Measurements from ENCODE around the gene ZSWIM6.
A peak's percentile ranks its signal among the peaks of the same experiment; 100 is the strongest.

The ZSWIM6 gene

DNA sequence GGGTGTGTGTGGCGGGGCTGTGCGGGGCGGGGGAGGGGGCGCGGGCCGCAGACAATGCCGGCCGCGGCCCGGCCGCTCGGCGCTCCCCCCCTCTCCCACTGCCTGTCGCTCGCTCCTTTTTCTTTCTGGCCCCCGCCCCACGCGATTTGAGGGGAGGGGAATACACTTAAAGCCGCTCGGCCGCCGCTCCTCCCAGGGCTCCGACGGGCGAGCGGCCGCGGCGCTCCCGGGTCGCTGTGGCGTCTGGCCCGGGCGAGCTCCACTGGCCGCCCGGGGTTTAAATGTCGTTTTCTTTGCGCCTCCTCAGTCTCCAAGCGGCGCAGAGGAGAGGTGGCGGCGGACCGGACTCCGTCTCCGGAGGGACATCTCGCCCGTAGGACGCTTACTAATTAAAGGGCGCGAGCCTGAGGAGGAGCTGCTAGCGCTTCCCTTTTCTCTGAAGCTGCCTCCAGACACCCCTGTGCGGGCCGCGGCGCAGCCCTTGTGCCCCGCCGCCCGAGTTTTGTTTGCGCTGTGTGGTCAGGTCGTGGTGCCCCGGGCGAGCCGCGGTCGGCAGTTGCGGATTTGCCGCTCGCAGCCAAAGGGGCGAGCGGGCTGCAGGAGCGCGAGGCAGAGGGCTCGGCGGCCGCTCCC is 1.4 kb downstream of the ZSWIM6 start:
- DNase-seq = no peak

DNA sequence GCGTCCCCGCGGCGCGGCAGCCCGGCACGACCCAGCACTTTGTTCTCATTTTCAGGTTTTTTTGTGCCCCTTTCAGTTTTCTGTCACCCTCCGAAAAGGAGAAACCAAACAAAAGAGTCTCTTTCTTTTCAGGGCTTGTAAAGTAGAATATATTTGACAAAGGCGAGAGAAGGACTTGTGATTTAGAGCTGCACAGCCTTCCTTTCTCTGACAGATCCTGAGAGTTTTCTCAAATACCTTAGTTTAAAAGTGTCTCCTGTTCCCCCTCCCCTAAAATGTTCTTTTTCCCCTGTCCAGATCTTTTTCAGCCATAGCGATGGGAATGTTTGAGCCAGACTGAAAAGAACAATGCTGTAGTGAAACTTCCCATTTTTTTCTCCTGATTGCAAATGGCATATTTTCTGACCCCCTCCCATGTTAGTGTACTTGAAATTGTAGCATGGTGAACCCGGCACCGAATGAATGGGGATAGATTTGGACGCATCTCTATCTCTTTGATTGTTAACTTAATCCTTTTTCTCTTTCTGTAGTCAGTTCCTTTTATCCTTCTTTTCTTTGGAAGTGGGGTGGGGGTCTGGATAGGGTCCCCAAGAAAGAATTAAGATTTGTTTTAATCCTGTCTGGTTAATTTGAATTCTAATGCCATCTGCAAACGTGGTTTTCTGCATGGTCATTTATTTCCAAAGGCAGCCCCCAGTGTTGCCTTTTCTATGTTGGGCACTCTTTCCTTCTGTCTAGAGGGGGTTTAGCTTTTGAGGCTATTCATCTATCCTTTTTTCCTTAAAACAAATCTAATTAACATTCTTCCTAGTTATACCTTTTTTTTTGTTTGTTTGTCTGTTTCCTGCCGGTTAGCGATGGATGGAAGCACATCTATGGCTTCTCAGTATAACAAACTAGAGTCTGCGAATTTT is 2.2 kb downstream of the ZSWIM6 start:
- no peak for DNase-seq

DNA sequence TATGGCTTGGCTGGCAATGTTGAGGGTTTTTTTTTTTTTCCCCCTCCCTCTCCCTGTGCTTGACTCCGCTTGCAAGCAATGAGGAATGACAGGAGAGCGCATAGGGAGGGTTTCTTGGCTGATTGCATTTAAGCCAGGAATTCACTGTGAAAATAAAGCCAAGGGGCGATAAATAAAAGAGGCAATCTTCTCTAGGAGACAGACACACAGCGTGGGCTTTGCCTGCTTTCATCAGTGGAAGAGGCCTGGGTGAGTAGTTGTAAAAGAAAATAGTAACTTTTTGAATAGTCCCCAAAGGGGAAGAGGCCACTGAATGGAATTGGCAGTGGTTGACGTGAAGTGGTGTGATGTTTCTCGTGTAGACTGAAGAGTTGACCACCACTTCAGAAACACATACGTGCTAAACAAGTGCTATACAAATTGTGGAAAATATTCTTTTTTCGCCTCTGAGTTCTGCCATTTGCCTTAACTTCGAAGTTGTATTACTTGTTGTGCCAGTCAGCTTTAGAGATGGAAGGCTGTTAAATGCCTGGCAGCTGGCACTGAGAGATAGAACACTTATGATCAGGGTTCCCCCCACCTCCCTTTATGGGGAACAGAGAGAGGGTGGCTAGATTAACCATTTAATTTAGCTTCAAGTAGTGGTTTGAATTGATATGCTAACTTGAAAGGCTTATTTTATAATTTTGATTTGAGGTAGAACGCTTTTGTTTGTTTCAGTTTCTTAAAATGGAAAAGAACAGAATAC is 3.0 kb downstream of the ZSWIM6 start:
- DNase-seq = peak; percentile 10

DNA sequence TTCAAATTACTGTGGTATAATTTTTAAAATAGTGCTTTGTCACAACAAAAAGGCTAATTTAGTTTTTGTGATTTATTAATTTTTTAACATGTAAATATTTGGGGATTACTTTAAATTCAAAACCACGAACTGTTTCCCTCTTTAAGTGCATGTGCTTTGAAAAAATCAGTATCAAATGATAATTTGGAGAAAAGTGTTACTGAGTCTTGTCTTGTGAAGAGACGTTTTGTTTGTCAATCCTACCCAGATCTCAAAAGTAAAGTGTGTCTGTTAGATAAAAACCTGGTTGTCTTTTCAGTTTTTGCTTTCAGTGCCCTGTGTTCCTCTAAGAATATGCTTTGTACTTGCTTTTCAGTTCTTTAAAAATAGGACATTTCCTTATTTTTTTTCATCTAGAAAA is 7.7 kb downstream of the ZSWIM6 start:
- no peak for DNase-seq

DNA sequence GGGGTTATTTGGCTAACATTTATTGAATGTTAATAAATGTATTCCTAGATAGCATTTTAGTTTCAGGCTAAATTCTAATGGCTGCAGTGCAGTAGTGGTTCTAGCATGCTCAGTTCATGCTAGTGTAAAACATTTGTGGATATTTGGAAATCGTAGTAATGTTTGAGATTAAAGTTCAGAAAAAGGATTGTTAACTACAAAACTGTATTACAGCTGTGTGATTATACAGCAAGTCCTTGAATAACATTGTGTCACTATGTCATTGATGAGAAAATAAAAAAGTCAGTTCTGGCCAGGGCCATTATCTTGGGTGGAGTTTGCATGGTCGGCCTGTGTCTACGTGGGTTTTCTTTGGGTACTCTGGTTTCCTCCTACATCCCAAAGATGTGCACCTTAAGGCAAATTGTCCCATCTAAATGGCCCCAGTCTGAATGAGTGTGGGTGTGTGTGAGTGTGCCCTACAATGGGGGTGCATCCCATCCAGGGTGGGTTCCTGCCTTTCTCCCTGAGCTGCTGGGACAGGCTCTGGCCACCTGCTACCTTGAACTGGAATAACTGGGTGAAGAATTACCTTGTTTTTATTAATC is 8.8 kb downstream of the ZSWIM6 start:
- DNase-seq = no peak

DNA sequence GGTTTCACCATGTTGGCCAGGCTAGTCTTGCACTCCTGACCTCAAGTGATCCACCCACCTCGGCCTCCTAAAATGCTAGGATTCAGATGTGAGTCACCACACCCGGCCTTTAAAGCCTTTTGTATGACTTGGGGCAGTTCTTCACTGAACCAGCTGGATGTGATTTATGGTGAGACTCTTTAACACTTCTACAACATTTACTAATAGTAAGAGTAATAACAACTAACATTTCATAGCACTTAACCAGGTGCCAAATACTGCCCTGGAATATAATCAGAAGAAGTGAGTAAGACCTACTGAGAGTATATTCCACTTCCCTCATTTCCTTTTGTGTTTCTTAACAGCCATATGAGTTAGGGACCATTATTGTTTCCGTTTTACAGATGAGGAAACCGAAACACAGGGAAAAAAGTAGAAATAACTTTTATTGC is 10.0 kb downstream of the ZSWIM6 start:
- no peak for DNase-seq

DNA sequence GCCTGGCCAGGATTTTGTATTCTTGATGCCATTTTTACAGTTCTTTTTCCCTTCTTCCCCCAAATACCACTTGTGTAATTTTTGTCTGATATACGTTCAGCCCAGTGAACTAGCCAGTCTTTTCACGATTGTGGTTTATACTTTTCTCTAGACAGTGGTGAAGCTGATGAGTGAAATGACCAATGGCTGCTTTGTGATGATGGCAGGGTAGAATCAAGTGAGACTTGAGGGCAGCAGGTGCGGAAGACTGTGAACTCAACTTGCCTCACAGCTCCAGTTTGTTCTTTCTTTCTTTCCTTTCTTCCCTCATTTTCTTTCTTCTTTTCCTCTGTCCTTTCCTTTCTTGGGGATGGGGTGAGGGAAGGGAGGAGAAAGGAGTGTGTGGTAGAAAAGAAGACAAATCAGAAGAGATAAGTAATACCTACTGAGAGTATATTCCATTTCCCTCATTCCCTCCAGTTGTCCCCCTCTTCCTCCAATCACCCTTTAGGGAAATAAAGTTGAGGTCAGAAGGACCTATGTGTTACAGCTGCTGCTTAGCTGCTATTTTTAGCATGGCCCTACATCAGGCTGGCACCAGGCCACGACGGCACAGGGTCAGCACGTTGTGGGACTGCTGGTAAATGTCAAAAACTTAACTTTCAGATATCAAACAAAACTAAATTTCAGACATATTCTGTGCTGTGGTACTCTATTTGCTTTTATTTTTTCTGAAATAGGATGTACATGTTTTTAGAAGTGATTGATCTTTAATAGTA is 12.3 kb downstream of the ZSWIM6 start:
- DNase-seq = no peak

DNA sequence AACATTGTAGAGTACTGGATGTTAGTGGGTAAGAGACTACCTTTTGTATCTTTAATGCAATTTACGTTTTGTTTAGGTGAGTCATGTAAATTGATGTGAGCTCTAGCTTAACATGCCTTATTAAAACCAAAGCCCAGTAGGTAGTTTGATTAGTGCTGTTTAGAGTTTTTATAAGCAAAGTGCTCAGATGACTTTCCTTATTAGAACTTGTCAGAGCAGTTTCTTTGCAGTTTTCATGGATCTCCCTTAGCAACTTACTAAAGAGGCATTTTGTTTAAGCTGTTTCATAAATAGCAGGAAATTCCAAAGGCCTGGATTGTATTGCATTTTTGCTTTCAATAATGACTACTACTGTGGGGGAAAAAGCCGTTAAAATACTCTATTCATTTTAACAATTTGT is 14.5 kb downstream of the ZSWIM6 start:
- DNase-seq = no peak

DNA sequence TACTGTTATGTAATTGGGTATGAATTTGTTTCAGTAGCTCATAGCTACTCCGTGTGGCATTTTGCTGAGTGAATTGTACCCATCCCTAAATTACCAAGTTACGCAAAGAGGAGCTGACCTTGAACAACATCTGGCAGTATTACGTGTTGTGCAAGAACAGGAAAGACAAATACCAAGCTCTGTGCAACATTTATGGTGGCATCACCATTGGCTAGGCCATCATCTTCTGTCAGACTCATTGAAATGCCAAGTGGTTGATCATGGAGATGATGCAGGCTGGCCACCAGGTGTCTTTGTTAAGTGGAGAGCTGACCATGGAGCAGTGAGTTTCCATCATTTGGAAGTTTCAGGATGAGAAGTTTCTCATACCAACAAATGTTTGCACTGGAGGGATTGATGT is 15.0 kb downstream of the ZSWIM6 start:
- DNase-seq = no peak

DNA sequence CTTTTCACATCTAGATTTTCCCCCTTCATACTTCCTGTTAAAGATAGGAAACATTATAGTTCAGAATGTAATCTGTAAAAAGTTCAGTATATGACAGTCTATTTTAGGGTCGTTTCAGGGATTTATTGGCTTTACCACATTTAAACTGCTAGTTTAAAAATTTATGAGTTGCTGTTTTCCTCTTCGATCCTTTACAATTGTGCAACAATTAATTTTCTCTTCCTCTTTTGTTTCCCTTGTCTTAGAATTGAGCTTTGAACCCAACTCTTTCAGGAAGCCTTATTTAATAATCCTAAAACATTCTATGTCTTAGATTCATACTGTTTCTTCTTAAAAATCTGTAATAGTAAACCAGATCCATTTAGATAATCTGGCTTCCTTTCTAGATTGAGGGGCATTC is 16.4 kb downstream of the ZSWIM6 start:
- no peak for DNase-seq

DNA sequence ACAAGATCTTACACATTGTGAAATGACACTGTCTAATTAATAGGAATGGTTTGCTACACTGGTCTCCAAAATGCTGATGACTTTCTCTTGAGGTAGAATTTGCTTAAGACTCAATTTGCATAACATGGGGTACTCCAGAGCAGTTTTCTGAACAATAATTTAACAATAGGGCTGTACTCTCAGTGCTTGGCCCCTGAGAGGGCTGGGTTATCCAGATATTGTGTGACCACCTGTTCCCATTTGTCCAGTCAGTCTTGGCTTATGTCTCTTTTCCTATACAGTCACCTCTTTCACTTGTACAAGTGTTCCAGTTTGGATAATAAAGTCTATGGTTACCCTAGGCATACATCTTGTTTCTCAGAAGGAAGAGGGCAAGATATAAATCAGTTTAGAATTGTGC is 17.9 kb downstream of the ZSWIM6 start:
- no peak for DNase-seq

DNA sequence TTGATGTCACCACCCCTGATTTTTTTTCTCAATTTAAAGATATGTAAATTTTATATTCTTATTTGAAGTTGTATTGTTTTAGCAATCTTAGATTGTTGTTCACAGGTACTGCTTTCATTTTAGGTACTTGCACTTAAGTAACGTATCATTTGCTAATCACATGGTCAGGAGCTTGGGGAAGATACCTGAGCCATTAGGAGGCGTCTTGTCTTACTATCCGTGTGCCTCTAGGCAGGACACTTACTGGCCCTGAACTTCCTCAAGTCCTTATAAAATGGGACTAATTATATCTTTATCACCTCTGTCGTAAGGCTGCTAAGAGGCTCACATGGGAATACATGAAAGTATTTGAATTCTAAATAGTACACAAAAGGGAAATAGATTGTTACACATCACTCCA is 18.5 kb downstream of the ZSWIM6 start:
- DNase-seq = no peak

DNA sequence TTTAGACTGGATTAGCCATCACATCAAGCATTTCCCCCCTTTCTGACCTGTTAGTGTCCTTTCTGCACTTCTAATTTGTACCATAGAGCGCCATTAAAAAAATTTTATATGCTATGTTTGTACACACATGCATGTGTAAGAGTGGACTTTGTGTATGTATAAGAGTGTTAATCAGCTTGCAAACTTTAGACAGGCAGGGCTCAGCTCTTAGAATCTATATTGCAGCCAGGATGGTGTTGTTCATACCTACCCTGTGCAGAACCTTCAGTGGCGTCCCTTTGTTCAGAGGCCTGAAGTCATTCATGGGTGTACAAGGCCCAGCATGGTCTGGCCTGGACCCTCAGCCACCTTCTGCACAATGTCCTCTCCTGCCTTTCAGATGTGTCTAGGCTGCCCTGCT is 19.7 kb downstream of the ZSWIM6 start:
- no peak for DNase-seq

DNA sequence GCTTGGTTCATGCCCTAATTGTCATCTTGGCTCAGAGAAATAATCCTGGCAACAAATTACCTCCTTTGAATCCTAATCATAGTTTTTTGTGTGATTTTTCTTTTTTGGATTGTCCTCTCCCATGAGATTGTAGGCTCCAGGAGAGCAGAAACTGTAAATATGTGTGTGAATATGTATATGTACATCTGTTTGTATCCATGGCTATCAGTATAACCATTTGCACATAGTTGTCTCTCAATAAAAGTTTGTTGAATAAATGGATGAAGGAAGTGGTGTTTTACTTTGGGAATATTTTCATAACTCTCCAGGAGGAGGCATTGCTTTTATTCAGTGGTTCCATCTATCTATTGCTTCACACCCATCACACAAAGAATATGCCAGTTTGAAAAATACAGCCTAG is 20.1 kb downstream of the ZSWIM6 start:
- no peak for DNase-seq

DNA sequence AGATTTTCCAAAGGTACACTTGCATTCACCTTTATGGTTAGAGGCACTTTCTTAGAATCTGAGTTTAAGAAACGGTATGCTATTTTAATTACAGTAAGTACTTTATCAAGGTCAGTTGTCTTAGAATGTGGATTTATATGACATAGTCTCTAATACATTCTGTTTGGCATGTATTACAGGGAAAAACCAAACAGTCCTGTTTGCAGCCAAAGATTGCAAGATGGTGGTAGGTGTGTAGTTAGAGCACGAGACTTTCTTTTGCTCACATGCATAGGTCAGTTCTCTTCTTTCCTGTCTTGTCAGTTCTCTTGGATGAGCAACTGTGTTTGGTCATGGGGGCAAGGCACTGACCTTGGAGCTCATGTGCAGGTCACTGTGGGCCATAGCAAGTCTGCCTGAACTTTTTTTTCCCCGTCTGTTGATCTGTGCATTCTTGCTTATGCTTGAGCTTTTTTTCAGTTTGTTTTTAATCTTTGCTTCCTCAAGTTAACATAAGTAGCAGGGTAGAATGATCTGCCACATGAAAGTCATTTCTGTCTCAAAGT is 20.6 kb downstream of the ZSWIM6 start:
- DNase-seq = no peak

DNA sequence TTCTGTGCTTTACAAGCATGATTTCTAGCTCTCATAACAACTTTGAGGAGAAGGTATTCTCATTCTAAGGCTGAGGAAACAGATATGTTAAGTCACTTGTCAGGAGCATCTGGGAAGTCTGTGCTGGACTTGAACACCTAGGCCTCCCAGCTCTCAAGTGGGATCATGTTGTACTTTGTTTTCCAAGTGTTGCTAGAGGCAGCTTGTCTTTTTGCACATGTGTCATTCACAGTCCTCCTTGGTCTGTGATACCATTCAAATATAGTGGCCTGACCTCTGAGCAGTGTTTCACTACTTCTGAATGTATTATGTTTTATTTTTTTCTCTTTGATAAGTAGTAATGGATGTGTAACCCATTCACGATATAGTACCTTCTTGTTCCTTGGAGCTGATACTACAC is 21.2 kb downstream of the ZSWIM6 start:
- DNase-seq = no peak

DNA sequence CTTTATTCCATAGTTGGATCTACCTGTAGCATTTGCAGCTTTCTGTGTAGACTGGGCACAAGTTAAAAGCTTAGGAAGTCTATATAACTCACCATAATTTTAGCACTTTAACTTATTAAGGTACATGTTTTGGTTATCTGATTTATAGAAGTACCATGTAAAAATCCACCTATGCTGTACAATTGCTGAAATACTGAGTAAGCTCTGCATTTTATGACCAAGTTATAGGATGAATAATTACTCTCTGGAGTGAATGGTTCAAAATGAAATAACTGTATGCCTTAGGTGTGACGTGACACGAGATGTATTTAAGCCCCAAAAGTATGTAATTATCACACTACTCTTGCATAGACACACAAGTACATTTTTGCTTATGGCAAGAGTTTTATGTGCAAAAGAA is 22.1 kb downstream of the ZSWIM6 start:
- no peak for DNase-seq

DNA sequence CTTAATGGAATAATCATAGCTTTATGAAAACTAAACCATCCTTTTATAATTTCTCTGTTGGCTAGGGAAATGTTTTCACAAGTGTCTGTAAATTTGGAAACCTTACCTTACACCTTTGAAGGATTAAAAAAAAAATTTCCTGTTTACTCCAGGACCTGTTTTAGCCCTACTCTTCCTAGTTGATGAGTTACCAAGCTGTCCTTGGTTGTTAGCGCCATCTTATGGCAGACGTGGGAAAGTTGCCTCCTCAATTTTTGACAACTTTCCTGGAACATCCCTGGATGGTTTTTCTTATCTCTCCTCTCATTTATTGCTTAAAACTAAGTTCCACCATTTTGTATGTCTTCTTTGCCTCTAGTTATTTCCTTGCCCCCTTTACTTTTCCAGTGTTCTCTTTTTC is 25.7 kb downstream of the ZSWIM6 start:
- no peak for DNase-seq

DNA sequence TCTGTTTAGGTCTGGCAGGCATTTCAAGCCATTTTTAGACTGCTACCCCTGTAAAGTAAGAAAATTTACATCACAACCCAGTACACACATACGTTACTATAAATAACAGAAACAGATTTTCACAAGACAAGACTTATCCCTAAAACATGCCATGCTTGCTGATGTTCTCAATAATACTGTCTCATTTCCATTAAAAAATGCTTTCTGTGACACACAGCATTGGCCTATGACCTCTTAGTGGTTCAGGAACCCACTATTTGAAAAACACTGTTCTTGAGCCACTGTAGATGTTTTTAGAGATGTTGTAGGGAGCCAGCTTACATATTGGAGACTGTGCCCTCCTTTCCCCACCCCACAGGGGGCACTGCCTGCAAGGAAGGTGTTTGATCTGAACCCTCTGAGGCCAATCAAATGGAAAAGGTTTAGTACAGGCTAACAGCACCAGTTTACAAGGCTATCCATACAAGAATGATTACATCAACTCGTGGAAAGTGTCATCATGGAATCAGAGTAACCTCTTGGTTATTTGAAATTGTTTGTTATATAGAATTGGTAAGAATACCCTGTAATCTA is 30.8 kb downstream of the ZSWIM6 start:
- DNase-seq = no peak

DNA sequence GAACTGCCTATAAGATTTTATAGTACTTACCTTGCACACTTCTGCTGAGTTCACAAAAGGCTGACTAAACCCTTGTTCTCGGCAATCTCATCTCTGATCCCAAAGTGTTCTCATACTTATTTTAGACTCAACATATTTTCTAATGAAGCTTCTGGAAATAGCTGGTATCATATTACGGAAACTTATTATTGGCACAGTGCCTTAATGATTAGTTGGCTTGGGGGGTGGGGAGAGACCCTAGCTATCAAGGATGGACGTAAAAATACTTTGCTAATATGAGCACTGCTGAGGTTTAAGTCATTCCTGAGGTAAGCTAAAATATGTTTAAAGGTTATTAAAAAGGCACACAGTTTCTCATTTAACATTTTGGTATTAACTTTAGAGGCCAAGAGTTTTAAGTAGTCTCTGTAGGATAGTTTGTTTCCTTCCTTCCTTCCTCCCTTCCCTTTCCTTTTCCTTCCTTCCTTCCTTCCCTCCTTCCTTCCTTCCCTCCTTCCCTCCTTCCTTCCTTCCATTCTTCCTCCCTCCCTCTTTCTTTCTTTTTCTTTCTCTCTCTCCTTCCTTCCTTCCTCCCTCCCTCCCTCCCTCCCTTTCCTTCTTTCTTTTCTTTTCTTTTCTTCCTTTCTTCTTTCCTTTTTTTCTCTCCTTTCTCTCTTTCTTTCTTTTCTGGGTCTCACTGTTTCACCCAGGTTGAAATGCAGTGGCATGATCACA is 31.5 kb downstream of the ZSWIM6 start:
- no peak for DNase-seq

DNA sequence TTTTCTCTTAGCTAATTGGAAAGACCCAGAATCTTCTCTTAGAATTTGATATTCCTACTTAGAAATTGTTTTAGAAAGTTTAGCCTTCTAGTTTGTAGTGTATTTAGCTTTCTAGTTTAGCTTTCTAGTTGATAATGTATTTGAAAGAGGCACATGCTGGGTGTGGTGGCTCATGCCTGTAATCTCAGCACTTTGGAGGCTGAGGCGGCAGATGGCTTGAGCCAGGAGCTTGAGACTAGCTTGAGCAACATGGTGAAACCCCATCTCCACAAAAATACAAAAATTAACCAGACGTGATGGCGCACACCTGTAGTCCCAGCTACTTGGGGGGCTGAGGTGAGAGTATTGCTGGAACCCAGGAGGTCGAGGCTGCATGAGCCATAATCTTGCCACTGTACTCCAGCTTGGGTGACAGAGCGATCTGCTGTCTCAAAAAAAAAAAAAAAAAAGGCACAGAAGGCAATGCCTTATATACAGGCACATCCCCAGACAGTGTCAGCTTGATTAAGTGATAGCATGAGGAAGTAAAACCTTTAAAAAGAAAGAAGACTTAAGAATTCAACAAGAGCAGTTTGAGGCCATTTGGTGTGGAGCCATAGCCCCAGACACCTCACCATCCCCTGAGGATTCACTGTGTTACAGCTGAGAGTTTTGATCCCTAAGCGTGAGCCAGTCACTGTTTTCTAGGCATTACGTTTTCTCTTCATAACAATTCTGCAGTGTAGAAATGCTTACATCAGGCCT is 34.6 kb downstream of the ZSWIM6 start:
- DNase-seq = no peak
